Transverse colon (tissue), 3 donors: ENCODE results near the gene LRP3.

Source experiments
- CTCF ChIP-seq, 5 experiments: fragments of 200-600 bp in 3 of 5; fragments of 450-650 bp in 2 of 5; sonication (generic) in 3 of 5; IDR thresholded peaks; 1 replicate in 2 of 5; 2 replicates in 3 of 5; pipeline ENCODE4 v1.5.1; 2016 to 2017; ENCODE audit warnings: antibody characterized with exemption in 5 of 5, inconsistent platforms in 3 of 5, mild to moderate bottlenecking in 2 of 5, moderate library complexity in 1 of 5
- POLR2A ChIP-seq: fragments of 450-650 bp; IDR thresholded peaks from one replicate; pipeline ENCODE4 v1.6.1; 2016; ENCODE audit warnings: antibody characterized with exemption, mild to moderate bottlenecking, moderate library complexity

GRCh38 chr19:33171916-33172359, 22.2 kb upstream of the LRP3 start:
- TF ChIP-seq CTCF (IDR thresholded peaks at IDR 0.05) (no peak), POLR2A (no peak)
